NCI-H510A treated with DMSO at 0.1 percent for 48 hours (cell line): ENCODE results near the gene RIMS3.
"Not testable (repeated sequence)": the region's sequence is repeated elsewhere in the genome, so short reads cannot be mapped to it uniquely, and the experiment has no call there.

Source experiments
- DNase-seq: peaks from one replicate; lab custom pipeline; 2025; lab: John Stamatoyannopoulos, UW

RIMS3 gene

GRCh38 chr1:40593449-40594186, 71.9 kb downstream of the RIMS3 start:
- DNase-seq = no peak

GRCh38 chr1:40592107-40592803, 73.2 kb downstream of the RIMS3 start:
- DNase-seq = peak; percentile 72

- DNase-seq = no peak
Observed at GRCh38 chr1:40588586-40588985, 76.9 kb downstream of the RIMS3 start.

- DNase-seq = no peak
Observed at GRCh38 chr1:40583980-40584379, 81.5 kb downstream of the RIMS3 start.

- no peak for DNase-seq
Observed at GRCh38 chr1:40582116-40582515, 83.4 kb downstream of the RIMS3 start.

GRCh38 chr1:40575336-40575735, 90.1 kb downstream of the RIMS3 start:
- no peak for DNase-seq

- not testable (repeated sequence) for DNase-seq
Observed at GRCh38 chr1:40574805-40575204, 90.7 kb downstream of the RIMS3 start.
